Subcutaneous abdominal adipose tissue (tissue), 5 donors: ENCODE results near the gene DMKN.

Experiments
- H3K27ac ChIP-seq: one replicate; pipeline ENCODE4 v1.7.0; 2013; ENCODE audit warnings: low read depth, mild to moderate bottlenecking, inconsistent platforms, low read length, moderate library complexity
- H3K27me3 ChIP-seq, 5 donors: one replicate each; pipeline ENCODE4 v1.7.0; 2013; ENCODE audit warnings: low read length in 5 of 5, inconsistent platforms in 1 of 5; ENCODE audit not compliant: control insufficient read depth in 5 of 5, insufficient read depth in 4 of 5
- H3K36me3 ChIP-seq, 5 donors: one replicate each; pipeline ENCODE4 v1.7.0; 2013; ENCODE audit warnings: low read length in 5 of 5; ENCODE audit not compliant: control insufficient read depth in 5 of 5, insufficient read depth in 5 of 5
- H3K4me1 ChIP-seq, 5 donors: one replicate each; pipeline ENCODE4 v1.7.0; 2013; ENCODE audit warnings: low read length in 5 of 5, mild to moderate bottlenecking in 3 of 5, moderate library complexity in 1 of 5; ENCODE audit not compliant: control insufficient read depth in 5 of 5, insufficient read depth in 5 of 5
- H3K4me3 ChIP-seq, 5 donors: one replicate each; pipeline ENCODE4 v1.7.0; 2013; ENCODE audit warnings: low read length in 5 of 5, low read depth in 1 of 5
- H3K9ac ChIP-seq, 5 donors: one replicate each; pipeline ENCODE4 v1.7.0; 2013; ENCODE audit warnings: low read length in 5 of 5, mild to moderate bottlenecking in 4 of 5, moderate library complexity in 3 of 5
- H3K9me3 ChIP-seq, 5 donors: one replicate each; pipeline ENCODE4 v1.7.0; 2013; ENCODE audit warnings: low read length in 5 of 5; ENCODE audit not compliant: control insufficient read depth in 5 of 5
- donor health status: healthy.
- donor health status: healthy.
- donor health status: healthy.
- donor health status: healthy.
- donor health status: healthy.

The DMKN gene

GRCh38 chr19:35528218-35529038, 15.0 kb upstream of the DMKN start, which contains the start of gene SBSN:
TSS of gene SBSN (minus strand) at chr19:35528311. CDS start at chr19:35528281, 30 bp downstream.
- H3K27me3 ChIP-seq = peaks cover 21 to 60% (median 53%) of the 10 kb centered on the region in 5 donors

GRCh38 chr19:35525873-35526272, 12.4 kb upstream of the DMKN start:
- no peaks in the 10 kb centered on the region for H3K36me3 ChIP-seq
- no peaks in the 10 kb centered on the region for H3K9me3 ChIP-seq
- H3K4me3 ChIP-seq = no peak overlapping the region
- H3K4me1 ChIP-seq = no peaks in the 10 kb centered on the region
- no peak overlapping the region for H3K9ac ChIP-seq
- H3K27me3 ChIP-seq = peaks cover 14 to 47% (median 40%) of the 10 kb centered on the region in 5 donors
- H3K27ac ChIP-seq = no peak overlapping the region

More at GRCh38 chr19:35528218-35529038, 15.0 kb upstream of the DMKN start, which contains the start of gene SBSN:
- H3K9ac ChIP-seq = no peak within 1 kb of the TSS
- no peaks in the 10 kb centered on the region for H3K36me3 ChIP-seq
- H3K9me3 ChIP-seq = no peaks in the 10 kb centered on the region
- peaks cover 0 to 8% (median 2%) of the 10 kb centered on the region in 5 donors for H3K4me1 ChIP-seq
- no peak within 1 kb of the TSS for H3K4me3 ChIP-seq
- H3K27ac ChIP-seq = no peak within 1 kb of the TSS

- peaks cover 14 to 45% (median 35%) of the 10 kb centered on the region in 5 donors for H3K27me3 ChIP-seq
- H3K9ac ChIP-seq = no peak overlapping the region
- no peak overlapping the region for H3K4me3 ChIP-seq
- no peaks in the 10 kb centered on the region for H3K36me3 ChIP-seq
- H3K27ac ChIP-seq = no peak overlapping the region
- H3K9me3 ChIP-seq = no peaks in the 10 kb centered on the region
- H3K4me1 ChIP-seq = no peaks in the 10 kb centered on the region
Measured at GRCh38 chr19:35524181-35524837, 10.9 kb upstream of the DMKN start.

- H3K27me3 ChIP-seq = peaks cover 6 to 32% (median 25%) of the 10 kb centered on the region in 5 donors
- no peak overlapping the region for H3K4me3 ChIP-seq
- H3K9me3 ChIP-seq = no peaks in the 10 kb centered on the region
- H3K36me3 ChIP-seq = no peaks in the 10 kb centered on the region
- no peak overlapping the region for H3K27ac ChIP-seq
- H3K4me1 ChIP-seq = no peaks in the 10 kb centered on the region
- no peak overlapping the region for H3K9ac ChIP-seq
Measured at GRCh38 chr19:35522745-35523327, 9.4 kb upstream of the DMKN start.

- Histone ChIP-seq H3K9me3 (no peaks in the 10 kb centered on the region), H3K27ac (no peak overlapping the region), H3K4me1 (no peaks in the 10 kb centered on the region), H3K9ac (no peak overlapping the region), H3K36me3 (no peaks in the 10 kb centered on the region), H3K4me3 (no peak overlapping the region), H3K27me3 (peaks cover 6 to 28% (median 16%) of the 10 kb centered on the region in 5 donors)
Measured at GRCh38 chr19:35521124-35521743, 7.8 kb upstream of the DMKN start.

- no peak overlapping the region for H3K9ac ChIP-seq
- H3K4me1 ChIP-seq = peaks cover 0 to 2% (median 0%) of the 10 kb centered on the region in 5 donors
- H3K36me3 ChIP-seq = no peaks in the 10 kb centered on the region
- no peak overlapping the region for H3K4me3 ChIP-seq
- H3K27ac ChIP-seq = no peak overlapping the region
- H3K27me3 ChIP-seq = peaks cover 2 to 17% (median 10%) of the 10 kb centered on the region in 5 donors
- H3K9me3 ChIP-seq = no peaks in the 10 kb centered on the region
Measured at GRCh38 chr19:35519291-35519690, 5.8 kb upstream of the DMKN start.

GRCh38 chr19:35518313-35518712, 4.9 kb upstream of the DMKN start:
- H3K36me3 ChIP-seq = no peaks in the 10 kb centered on the region
- no peaks in the 10 kb centered on the region for H3K9me3 ChIP-seq
- peaks cover 0 to 6% (median 0%) of the 10 kb centered on the region in 5 donors for H3K4me1 ChIP-seq
- H3K27ac ChIP-seq = no peak overlapping the region
- H3K27me3 ChIP-seq = peaks cover 7 to 18% (median 16%) of the 10 kb centered on the region in 5 donors
- H3K9ac ChIP-seq = no peak overlapping the region
- no peak overlapping the region for H3K4me3 ChIP-seq

- Histone ChIP-seq H3K9me3 (no peaks in the 10 kb centered on the region), H3K9ac (no peak overlapping the region), H3K4me1 (peaks cover 0 to 6% (median 0%) of the 10 kb centered on the region in 5 donors), H3K27me3 (peaks cover 12 to 28% (median 20%) of the 10 kb centered on the region in 5 donors), H3K4me3 (no peak overlapping the region), H3K27ac (no peak overlapping the region), H3K36me3 (no peaks in the 10 kb centered on the region)
Measured at GRCh38 chr19:35517342-35517741, 3.9 kb upstream of the DMKN start.

GRCh38 chr19:35516310-35516709, 2.9 kb upstream of the DMKN start:
- Histone ChIP-seq H3K9me3 (no peaks in the 10 kb centered on the region), H3K36me3 (no peaks in the 10 kb centered on the region), H3K4me3 (no peak overlapping the region), H3K27me3 (peaks cover 16 to 32% (median 25%) of the 10 kb centered on the region in 5 donors), H3K27ac (no peak overlapping the region), H3K9ac (no peak overlapping the region), H3K4me1 (peaks cover 0 to 6% (median 0%) of the 10 kb centered on the region in 5 donors)
